Trophoblast cell (in vitro differentiated cells and primary cell): Measurements from ENCODE around the gene MSI1.
A peak's percentile ranks its signal among the peaks of the same experiment; 100 is the strongest.

Experiments used
- DNase-seq, 2 donors: peaks; one replicate each; pipeline ENCODE4 v3.0.0-alpha.2; 2016
- H2AFZ ChIP-seq: 2 replicates; pipeline ENCODE4 v1.6.1; 2013; ENCODE audit warnings: low read length, moderate library complexity, mild to moderate bottlenecking; ENCODE audit not compliant: insufficient read depth, poor library complexity
- H2AK5ac ChIP-seq: 2 replicates; pipeline ENCODE4 v1.6.1; 2013; ENCODE audit warnings: mild to moderate bottlenecking, low read length
- H2BK120ac ChIP-seq: 2 replicates; pipeline ENCODE4 v1.6.1; 2013; ENCODE audit warnings: low read length, mild to moderate bottlenecking, moderate library complexity; ENCODE audit not compliant: insufficient read depth, poor library complexity
- H2BK12ac ChIP-seq: 2 replicates; pipeline ENCODE4 v1.6.1; 2013; ENCODE audit warnings: mild to moderate bottlenecking, low read length, moderate library complexity
- H2BK5ac ChIP-seq: 2 replicates; pipeline ENCODE4 v1.6.1; 2013; ENCODE audit warnings: low read length, low read depth, moderate library complexity, mild to moderate bottlenecking; ENCODE audit not compliant: poor library complexity
- H3K14ac ChIP-seq: 2 replicates; pipeline ENCODE4 v1.6.1; 2013; ENCODE audit warnings: mild to moderate bottlenecking, low read length
- H3K18ac ChIP-seq: 2 replicates; pipeline ENCODE4 v1.6.1; 2013; ENCODE audit warnings: mild to moderate bottlenecking, low read length
- H3K23ac ChIP-seq: 2 replicates; pipeline ENCODE4 v1.6.1; 2013; ENCODE audit warnings: low read length
- H3K27ac ChIP-seq: 2 replicates; pipeline ENCODE4 v1.5.1; 2013; ENCODE audit warnings: low read depth, mild to moderate bottlenecking, inconsistent platforms, low read length, moderate library complexity
- H3K27me3 ChIP-seq: 2 replicates; pipeline ENCODE4 v1.6.1; 2013; ENCODE audit warnings: inconsistent platforms, mild to moderate bottlenecking, low read length, moderate library complexity; ENCODE audit not compliant: insufficient read depth
- H3K36me3 ChIP-seq, 2 experiments: 1 replicate in 1 of 2; 2 replicates in 1 of 2; pipeline ENCODE4 v1.6.1; 2013; ENCODE audit warnings: low read length in 2 of 2, mild to moderate bottlenecking in 2 of 2, moderate library complexity in 1 of 2; ENCODE audit not compliant: insufficient read depth in 2 of 2, control insufficient read depth in 1 of 2
- H3K4ac ChIP-seq: 2 replicates; pipeline ENCODE4 v1.6.1; 2013; ENCODE audit warnings: low read depth, mild to moderate bottlenecking, low read length, moderate library complexity
- H3K4me1 ChIP-seq, 2 experiments: 1 replicate in 1 of 2; 2 replicates in 1 of 2; pipeline ENCODE4 v1.6.1; 2013; ENCODE audit warnings: low read length in 2 of 2, mild to moderate bottlenecking in 2 of 2, moderate library complexity in 1 of 2; ENCODE audit not compliant: insufficient read depth in 2 of 2, control insufficient read depth in 1 of 2
- H3K4me2 ChIP-seq: 2 replicates; pipeline ENCODE4 v1.6.1; 2013; ENCODE audit warnings: inconsistent platforms, mild to moderate bottlenecking, low read length, moderate library complexity
- H3K4me3 ChIP-seq: 2 replicates; pipeline ENCODE4 v1.5.1; 2013; ENCODE audit warnings: mild to moderate bottlenecking, low read depth, low read length, inconsistent platforms
- H3K79me1 ChIP-seq: one replicate; pipeline ENCODE4 v1.6.1; 2013; ENCODE audit warnings: low read length
- H3K79me2 ChIP-seq: 2 replicates; pipeline ENCODE4 v1.6.1; 2013; ENCODE audit warnings: low read length, mild to moderate bottlenecking; ENCODE audit not compliant: control insufficient read depth, insufficient read depth, poor library complexity
- H3K9ac ChIP-seq: 2 replicates; pipeline ENCODE4 v1.6.1; 2013; ENCODE audit warnings: mild to moderate bottlenecking, low read length
- H3K9me3 ChIP-seq: 2 replicates; pipeline ENCODE4 v1.6.1; 2013; ENCODE audit warnings: low read depth, mild to moderate bottlenecking, control low read depth, inconsistent platforms, low read length; ENCODE audit not compliant: insufficient read depth
- H4K12ac ChIP-seq: 2 replicates; pipeline ENCODE4 v1.6.1; 2013; ENCODE audit warnings: low read depth, mild to moderate bottlenecking, low read length, moderate library complexity
- H4K8ac ChIP-seq: 2 replicates; pipeline ENCODE4 v1.6.1; 2013; ENCODE audit warnings: low read depth, mild to moderate bottlenecking, low read length, moderate library complexity
- H4K91ac ChIP-seq: one replicate; pipeline ENCODE4 v1.6.1; 2013; ENCODE audit warnings: low read depth, mild to moderate bottlenecking, low read length, moderate library complexity
- WGBS: extraction: QIAGEN DNeasy Blood & Tissue Kit; methylation state at CpG from one replicate; pipeline ENCODE4 v1.1.7; 2013; ENCODE audit warnings: missing lambda C conversion rate; ENCODE audit not compliant: insufficient read length, insufficient coverage; ENCODE audit errors: extremely low coverage; 5-methylcytosine and 5-hydroxymethylcytosine counted together

The MSI1 gene

GRCh38 chr12:120327593-120327992 is 41.4 kb downstream of the MSI1 start, which contains the start of gene PLA2G1B:
PLA2G1B (minus strand) TSS chr12:120327779; CDS start chr12:120327753, 26 bp downstream.
- no peak within 1 kb of the TSS for H4K8ac ChIP-seq
- H2BK120ac ChIP-seq: no peak within 1 kb of the TSS
- peaks cover 2% of the 10 kb centered on the region in 2 experiments for H3K4me1 ChIP-seq
- no peak within 1 kb of the TSS for H2AK5ac ChIP-seq
- no peak within 1 kb of the TSS for H3K27ac ChIP-seq
- no peak within 1 kb of the TSS for H3K18ac ChIP-seq
- H3K4ac ChIP-seq: no peak within 1 kb of the TSS
- H3K9ac ChIP-seq: no peak within 1 kb of the TSS
- H3K4me3 ChIP-seq: no peak within 1 kb of the TSS
- H3K9me3 ChIP-seq: no peaks in the 10 kb centered on the region
- H2BK12ac ChIP-seq: no peak within 1 kb of the TSS
- DNase-seq: peak in 1 of 2 donors; percentile 11
- H4K91ac ChIP-seq: no peak within 1 kb of the TSS
- no peak within 1 kb of the TSS for H3K4me2 ChIP-seq
- no peak within 1 kb of the TSS for H2BK5ac ChIP-seq
- H3K27me3 ChIP-seq: no peaks in the 10 kb centered on the region
- H3K79me2 ChIP-seq: no peaks in the 10 kb centered on the region
- no peak within 1 kb of the TSS for H2AFZ ChIP-seq
- WGBS: no CpG with 5 or more reads among the region's 5 CpGs
- H3K23ac ChIP-seq: no peak within 1 kb of the TSS
- no peaks in the 10 kb centered on the region for H3K36me3 ChIP-seq
- no peak within 1 kb of the TSS for H3K14ac ChIP-seq
- no peaks in the 10 kb centered on the region for H3K79me1 ChIP-seq
- no peak within 1 kb of the TSS for H4K12ac ChIP-seq

GRCh38 chr12:120324841-120325417 is 44.0 kb downstream of the MSI1 start:
- Histone ChIP-seq H3K27ac (no peak overlapping the region), H3K14ac (no peak overlapping the region)

GRCh38 chr12:120323772-120324171 is 45.2 kb downstream of the MSI1 start:
- Histone ChIP-seq H2BK12ac (no peak overlapping the region), H3K4me1 (peaks cover 2% of the 10 kb centered on the region in 2 experiments), H2AFZ (no peak overlapping the region), H3K79me2 (no peaks in the 10 kb centered on the region), H3K9me3 (no peaks in the 10 kb centered on the region), H3K18ac (no peak overlapping the region), H3K4me2 (no peak overlapping the region), H3K27ac (no peak overlapping the region), H3K14ac (no peak overlapping the region), H3K36me3 (no peaks in the 10 kb centered on the region), H3K27me3 (no peaks in the 10 kb centered on the region), H3K23ac (no peak overlapping the region), H4K8ac (no peak overlapping the region), H4K91ac (no peak overlapping the region), H4K12ac (no peak overlapping the region), H3K79me1 (no peaks in the 10 kb centered on the region), H3K9ac (no peak overlapping the region), H2BK120ac (no peak overlapping the region), H2BK5ac (no peak overlapping the region), H3K4me3 (no peak overlapping the region), H3K4ac (no peak overlapping the region), H2AK5ac (no peak overlapping the region)
- no peak for DNase-seq
- WGBS: no CpG with 5 or more reads among the region's 2 CpGs

More at GRCh38 chr12:120324841-120325417, 44.0 kb downstream of the MSI1 start:
- no peak overlapping the region for H2AFZ ChIP-seq
- H4K91ac ChIP-seq: no peak overlapping the region
- WGBS: no CpG with 5 or more reads among the region's 9 CpGs
- H3K9ac ChIP-seq: no peak overlapping the region
- no peak overlapping the region for H3K4me2 ChIP-seq
- no peaks in the 10 kb centered on the region for H3K36me3 ChIP-seq
- H3K23ac ChIP-seq: no peak overlapping the region
- H2BK5ac ChIP-seq: no peak overlapping the region
- H4K12ac ChIP-seq: no peak overlapping the region
- no peaks in the 10 kb centered on the region for H3K79me1 ChIP-seq
- no peak for DNase-seq
- H3K4me3 ChIP-seq: no peak overlapping the region
- H2AK5ac ChIP-seq: no peak overlapping the region
- H3K9me3 ChIP-seq: no peaks in the 10 kb centered on the region
- H3K18ac ChIP-seq: no peak overlapping the region
- H3K27me3 ChIP-seq: no peaks in the 10 kb centered on the region
- H2BK12ac ChIP-seq: no peak overlapping the region
- peaks cover 2% of the 10 kb centered on the region in 2 experiments for H3K4me1 ChIP-seq
- no peak overlapping the region for H2BK120ac ChIP-seq
- H4K8ac ChIP-seq: no peak overlapping the region
- no peaks in the 10 kb centered on the region for H3K79me2 ChIP-seq
- H3K4ac ChIP-seq: no peak overlapping the region

- H2BK120ac ChIP-seq: no peak overlapping the region
- no CpG with 5 or more reads among the region's 13 CpGs for WGBS
- H3K9me3 ChIP-seq: no peaks in the 10 kb centered on the region
- H3K79me2 ChIP-seq: peaks cover 1% of the 10 kb centered on the region
- peaks cover 6% of the 10 kb centered on the region for H3K79me1 ChIP-seq
- no peak overlapping the region for H4K12ac ChIP-seq
- H3K4me1 ChIP-seq: peaks cover 7% of the 10 kb centered on the region in 2 experiments
- no peak overlapping the region for H3K4me2 ChIP-seq
- no peak overlapping the region for H3K4ac ChIP-seq
- H3K27me3 ChIP-seq: no peaks in the 10 kb centered on the region
- no peak overlapping the region for H3K9ac ChIP-seq
- H3K23ac ChIP-seq: no peak overlapping the region
- H3K14ac ChIP-seq: no peak overlapping the region
- no peak overlapping the region for H3K18ac ChIP-seq
- H2BK5ac ChIP-seq: no peak overlapping the region
- H3K4me3 ChIP-seq: no peak overlapping the region
- no peak overlapping the region for H4K91ac ChIP-seq
- H4K8ac ChIP-seq: no peak overlapping the region
- H2AFZ ChIP-seq: no peak overlapping the region
- no peaks in the 10 kb centered on the region for H3K36me3 ChIP-seq
- H2BK12ac ChIP-seq: no peak overlapping the region
- DNase-seq: no peak
- no peak overlapping the region for H3K27ac ChIP-seq
- H2AK5ac ChIP-seq: no peak overlapping the region
These were observed 47.4 kb downstream of the MSI1 start for GRCh38 chr12:120321382-120322202.
